ENCODE measurements around the gene ZMIZ1. TPM values are rescaled to one million over a fixed set of nuclear protein-coding genes. Genes with fewer than 3 reads are reported as not detected.
A peak's percentile ranks its signal among the peaks of the same experiment; 100 is the strongest.

ZMIZ1 gene
- polyA plus RNA-seq, 5 donors: 53.2 to 82.1 (median 76.1) TPM

DNA sequence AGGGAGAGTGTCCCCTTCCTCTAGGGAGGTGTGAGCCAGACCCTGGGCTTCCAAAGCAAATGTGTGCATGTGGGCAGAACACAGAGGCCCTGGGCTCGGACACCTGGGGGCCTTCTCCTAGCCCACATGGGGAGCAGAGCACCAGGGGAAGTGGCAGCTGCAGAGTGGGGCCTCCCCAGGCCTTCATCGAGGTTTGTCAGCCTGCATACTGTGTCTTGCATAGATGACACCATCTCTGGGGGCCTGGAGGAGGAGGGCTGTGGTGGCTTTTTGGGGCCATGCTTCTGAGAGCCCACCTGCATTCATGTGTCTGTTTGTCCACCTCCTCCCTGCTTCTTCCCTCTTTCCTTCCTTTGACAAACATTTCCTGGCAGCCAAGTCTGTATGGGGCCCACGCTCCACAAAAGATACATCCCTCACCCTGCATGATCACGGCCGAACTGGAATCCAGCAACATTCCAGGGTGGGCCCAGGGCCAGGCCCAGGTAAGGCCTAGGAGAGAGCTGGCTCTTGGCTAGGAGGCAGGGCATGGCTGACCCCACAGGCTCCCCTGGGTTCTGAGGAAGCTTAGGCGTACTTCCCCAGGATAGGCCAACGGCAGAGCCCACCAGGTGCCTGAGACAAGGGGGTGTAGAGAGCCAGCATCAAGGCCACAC is 79.2 kb downstream of the ZMIZ1 start:
- DNase-seq: no peak

GRCh38 chr10:79148452-79149344 is 79.9 kb downstream of the ZMIZ1 start:
- DNase-seq: peak in 1 of 2 donors; percentile 55

GRCh38 chr10:79149345-79149661 is 80.5 kb downstream of the ZMIZ1 start:
- DNase-seq: no peak

GRCh38 chr10:79149662-79150443 is 81.1 kb downstream of the ZMIZ1 start:
- DNase-seq: no peak

DNA sequence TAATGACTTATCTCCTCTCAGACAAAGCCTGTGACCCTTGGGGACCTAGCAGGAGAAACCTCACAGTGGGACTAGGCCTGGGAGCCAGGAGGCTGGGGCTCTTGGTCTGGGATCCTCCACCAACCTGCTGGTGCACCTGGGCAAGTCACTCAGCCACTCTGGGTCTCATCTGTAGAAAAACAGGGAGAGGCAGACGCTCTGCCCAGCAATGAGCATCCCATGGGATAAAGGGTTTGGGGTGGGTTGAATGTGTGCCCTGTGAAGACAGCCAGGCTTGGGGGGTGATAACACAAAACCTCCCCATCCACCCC is 81.6 kb downstream of the ZMIZ1 start:
- no peak for DNase-seq

DNA sequence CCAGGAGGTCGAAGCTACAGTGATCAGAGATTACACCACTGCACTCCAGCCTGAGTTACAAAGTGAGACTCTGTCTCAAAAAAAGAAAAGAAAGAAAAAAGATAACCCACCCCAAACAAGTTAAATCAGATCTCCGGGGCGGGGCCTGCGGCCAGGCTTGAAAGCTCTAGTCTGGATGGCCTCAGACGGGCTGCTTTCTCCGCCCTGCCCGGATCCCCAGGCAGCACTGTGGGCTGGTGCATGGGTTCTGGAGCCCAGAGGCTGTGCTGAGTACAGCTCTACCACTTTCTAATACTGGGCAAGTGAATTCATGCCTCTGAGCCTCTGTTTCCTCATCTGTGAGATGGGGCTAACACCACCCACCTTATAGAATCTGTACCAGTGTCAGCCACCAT is 83.7 kb downstream of the ZMIZ1 start:
- DNase-seq: no peak

GRCh38 chr10:79153745-79154144 is 85.0 kb downstream of the ZMIZ1 start:
- no peak for DNase-seq

DNA sequence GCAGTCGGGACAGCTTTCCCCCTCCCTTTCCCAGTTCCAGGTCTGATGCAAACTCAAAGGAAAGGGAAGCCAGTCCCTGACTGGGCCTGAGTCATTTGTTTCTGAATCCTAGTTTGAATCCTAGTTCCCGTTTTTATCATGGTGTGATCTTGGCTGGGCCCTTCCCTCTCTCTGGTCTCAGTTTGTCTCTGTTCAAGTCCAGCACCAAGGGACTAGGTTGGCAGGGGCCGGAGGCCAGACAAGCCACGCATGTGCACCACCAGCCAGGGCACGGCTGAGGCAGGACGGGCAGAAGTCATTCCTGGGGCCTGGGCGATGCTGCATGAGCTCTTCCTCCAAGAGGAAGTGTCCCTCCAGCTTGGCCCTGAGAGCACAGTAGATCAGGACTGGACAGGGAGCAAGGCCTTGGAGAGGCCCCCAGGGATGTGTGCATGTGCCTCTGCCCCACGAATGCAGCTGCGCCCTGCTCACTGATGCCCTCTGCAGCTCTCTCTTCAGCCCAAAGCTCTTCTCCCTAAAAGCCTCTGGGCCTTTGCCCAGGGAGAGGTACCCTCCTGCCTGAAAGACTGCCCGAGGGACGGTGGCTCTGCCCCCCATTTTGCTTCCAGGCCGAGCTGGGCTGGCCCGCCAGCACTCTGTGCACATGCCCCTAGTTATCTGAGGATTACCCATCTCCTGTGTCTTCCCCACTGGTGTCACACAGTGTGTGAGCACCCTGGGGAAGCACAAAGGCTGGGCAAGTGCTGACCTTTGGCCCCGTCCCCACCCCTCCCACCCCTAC is 86.7 kb downstream of the ZMIZ1 start:
- no peak for DNase-seq

DNA sequence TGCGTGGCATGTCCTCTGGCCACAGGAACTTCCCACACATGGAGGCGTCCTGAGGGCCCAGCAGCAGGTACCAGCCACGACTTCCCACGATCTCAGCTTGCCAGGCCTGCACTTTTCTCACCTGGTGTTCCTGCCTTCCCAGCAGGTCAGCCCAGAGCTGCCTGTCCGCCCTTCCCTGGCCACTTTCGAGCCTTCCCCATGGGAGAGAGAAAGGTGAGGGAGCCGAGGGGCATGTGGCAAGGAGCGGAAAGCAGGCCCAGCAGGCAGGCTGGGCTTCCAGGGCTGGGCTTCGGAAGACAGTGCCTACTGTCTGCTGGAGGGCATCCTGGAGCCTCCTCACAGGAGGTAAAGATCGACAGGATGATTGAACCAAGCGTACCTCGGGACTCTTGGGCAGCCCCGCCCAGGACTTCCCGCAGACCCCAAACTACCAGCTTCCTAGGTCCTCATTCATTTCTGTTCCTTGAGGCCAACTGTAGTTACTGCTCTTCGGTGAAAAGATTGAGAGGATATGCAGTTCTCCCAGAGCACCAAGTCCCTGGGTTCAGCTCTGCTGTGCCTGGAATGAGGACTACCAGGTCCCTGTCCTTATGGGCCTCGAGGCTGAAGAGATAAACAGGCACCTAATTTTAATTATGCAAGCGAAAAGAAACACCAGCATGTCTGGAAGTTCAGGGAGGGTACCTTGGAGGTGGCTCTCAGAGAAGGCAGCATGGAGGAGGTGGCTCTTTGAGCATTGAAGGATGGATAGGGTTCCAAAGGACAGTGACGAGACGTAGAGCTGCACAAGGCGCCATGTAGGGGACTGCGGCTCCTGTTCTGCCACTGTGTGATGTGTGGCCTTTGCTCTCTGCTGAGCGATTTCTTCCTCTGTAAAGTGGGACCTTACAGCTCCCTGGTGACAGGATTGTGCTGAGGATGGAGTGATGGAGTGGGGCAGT is 87.8 kb downstream of the ZMIZ1 start:
- no peak for DNase-seq

DNA sequence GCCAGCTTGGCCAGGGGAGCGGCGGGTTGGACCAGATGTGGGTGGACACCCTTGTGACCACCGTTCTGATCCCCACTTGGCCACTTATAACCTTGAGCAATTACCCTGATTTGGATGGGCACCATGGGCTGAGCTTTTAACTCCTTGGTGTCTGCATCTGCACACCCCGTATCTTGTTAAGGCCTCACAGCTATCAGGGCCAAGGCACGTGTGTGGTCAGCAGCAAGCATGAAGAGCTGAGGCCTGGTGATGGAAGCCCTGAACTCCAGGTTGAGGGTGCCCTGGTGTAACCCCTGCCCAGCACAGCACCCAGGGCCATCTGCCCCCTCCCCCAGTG is 89.2 kb downstream of the ZMIZ1 start:
- no peak for DNase-seq

- DNase-seq: no peak
Observed at GRCh38 chr10:79158402-79159097, 89.8 kb downstream of the ZMIZ1 start.

DNA sequence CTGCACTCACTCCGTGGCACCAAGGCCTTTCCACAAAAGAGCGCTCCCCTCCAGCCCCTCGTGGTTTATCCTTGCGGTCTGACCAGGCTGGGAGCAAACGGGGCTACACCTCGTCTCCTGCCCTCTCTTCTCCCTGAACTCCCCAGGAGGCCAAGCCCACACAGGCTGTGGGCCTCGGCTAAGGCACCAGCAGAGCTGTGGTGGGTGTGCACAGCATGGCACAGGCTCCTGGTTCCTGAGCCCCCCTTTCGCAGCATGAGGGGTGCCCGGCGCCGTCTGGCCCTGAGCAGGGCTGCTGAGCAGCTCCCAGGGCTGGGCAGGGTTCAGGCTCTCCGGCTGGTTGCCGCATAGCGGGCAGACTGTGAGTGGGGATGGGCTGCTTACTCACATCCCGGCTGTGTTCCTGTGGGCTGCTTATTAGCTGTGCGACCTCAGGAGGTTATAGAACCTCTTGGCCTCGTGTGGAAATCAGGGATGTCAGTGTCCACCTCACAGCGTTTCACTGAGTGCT is 90.4 kb downstream of the ZMIZ1 start:
- no peak for DNase-seq

- DNase-seq: no peak
Observed at GRCh38 chr10:79159785-79160184, 91.0 kb downstream of the ZMIZ1 start.

- DNase-seq: no peak
Observed at GRCh38 chr10:79160191-79160590, 91.4 kb downstream of the ZMIZ1 start.

- no peak for DNase-seq
Observed at GRCh38 chr10:79161557-79161956, 92.8 kb downstream of the ZMIZ1 start.

GRCh38 chr10:79162022-79162421 is 93.3 kb downstream of the ZMIZ1 start:
- DNase-seq: no peak

DNA sequence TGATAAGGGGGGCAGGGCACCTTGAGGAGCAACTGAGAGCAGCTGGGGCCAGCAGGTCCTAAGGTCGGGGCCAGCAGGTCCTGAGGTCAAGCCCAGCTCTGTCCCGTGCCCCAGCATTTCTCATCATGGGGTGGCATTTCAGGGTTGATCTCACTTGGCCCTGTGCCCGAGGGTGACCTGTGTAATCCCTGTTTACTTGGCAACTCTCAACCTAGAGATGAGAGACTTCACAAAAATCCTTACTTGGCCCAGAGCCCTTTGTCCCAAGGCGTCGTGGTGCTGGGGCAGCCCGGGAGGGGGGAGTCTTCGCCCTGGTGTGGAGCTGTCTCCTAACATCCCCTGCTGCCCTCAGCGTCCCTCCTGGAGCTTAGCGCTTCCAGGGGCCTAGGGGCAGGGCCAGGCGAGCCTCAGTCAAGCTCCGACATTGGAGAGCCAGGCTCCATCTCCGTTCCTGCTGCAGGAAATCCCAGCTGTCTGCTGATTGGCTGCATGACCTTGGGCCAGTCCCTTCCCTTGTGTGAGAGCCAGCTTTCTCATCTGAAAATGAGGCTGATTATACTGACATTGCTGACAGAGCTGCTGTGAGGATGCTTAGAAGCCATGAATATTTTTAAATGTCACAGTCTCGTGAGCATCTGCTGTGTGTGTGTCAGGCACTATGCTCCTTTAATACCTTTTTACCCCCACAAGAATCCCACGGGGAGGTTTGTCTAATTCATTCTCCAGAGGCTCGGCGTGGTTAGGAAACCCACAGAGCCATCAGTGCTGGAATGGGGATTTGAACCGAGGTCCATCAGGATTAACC is 94.3 kb downstream of the ZMIZ1 start:
- no peak for DNase-seq

GRCh38 chr10:79163666-79163975 is 94.9 kb downstream of the ZMIZ1 start:
- no peak for DNase-seq

GRCh38 chr10:79164075-79164474 is 95.3 kb downstream of the ZMIZ1 start:
- no peak for DNase-seq

All from right lung (tissue), 5 donors.